Endothelial cell (in vitro differentiated cells): ENCODE data around the gene OR4D10. TPM values are rescaled to one million over a fixed set of nuclear protein-coding genes. Genes with fewer than 3 reads are reported as not detected.

Experiments
- DNase-seq: peaks from one replicate; pipeline ENCODE4 v3.0.0; 2021; ENCODE audit warnings: low spot score
- H3K27ac Mint-ChIP-seq: one replicate; pipeline ENCODE4 v1.8.0; 2021; ENCODE audit warnings: mixed read lengths, inconsistent platforms; ENCODE audit not compliant: unreplicated experiment
- H3K27me3 Mint-ChIP-seq: one replicate; pipeline ENCODE4 v1.8.0; 2021; ENCODE audit warnings: mild to moderate bottlenecking, moderate library complexity, mixed read lengths, inconsistent platforms; ENCODE audit not compliant: unreplicated experiment
- H3K36me3 Mint-ChIP-seq: one replicate; pipeline ENCODE4 v1.8.0; 2021; ENCODE audit warnings: mild to moderate bottlenecking, low read depth, mixed read lengths, inconsistent platforms; ENCODE audit not compliant: unreplicated experiment
- H3K4me1 Mint-ChIP-seq: one replicate; pipeline ENCODE4 v1.8.0; 2021; ENCODE audit warnings: mild to moderate bottlenecking, mixed read lengths, inconsistent platforms; ENCODE audit not compliant: unreplicated experiment
- H3K4me3 Mint-ChIP-seq: one replicate; pipeline ENCODE4 v1.8.0; 2021; ENCODE audit warnings: mild to moderate bottlenecking, mixed read lengths, inconsistent platforms; ENCODE audit not compliant: unreplicated experiment
- H3K9me3 Mint-ChIP-seq: one replicate; pipeline ENCODE4 v1.8.0; 2021; ENCODE audit warnings: mixed read lengths, inconsistent platforms; ENCODE audit not compliant: unreplicated experiment
- total RNA-seq: library from RNA; stranded (reverse); fragmentation: NEBNext Ultra II Directional; extraction: Animal tissue kit (Norgen Biotek cat#: 25700); gene quantifications from one replicate; pipeline ENCODE4 v1.2.1, GENCODE V29; 2021; ENCODE audit not compliant: unreplicated experiment
- TF ChIP-seq, protein P1 (sequence below): fragments of 200-600 bp; sonication (generic); IDR thresholded peaks from one replicate; pipeline ENCODE4 v1.5.0; 2021; ENCODE audit warnings: antibody characterized with exemption; ENCODE audit not compliant: unreplicated experiment

The OR4D10 gene
- total RNA-seq, 1 donor from 2014 or later: not detected

DNA sequence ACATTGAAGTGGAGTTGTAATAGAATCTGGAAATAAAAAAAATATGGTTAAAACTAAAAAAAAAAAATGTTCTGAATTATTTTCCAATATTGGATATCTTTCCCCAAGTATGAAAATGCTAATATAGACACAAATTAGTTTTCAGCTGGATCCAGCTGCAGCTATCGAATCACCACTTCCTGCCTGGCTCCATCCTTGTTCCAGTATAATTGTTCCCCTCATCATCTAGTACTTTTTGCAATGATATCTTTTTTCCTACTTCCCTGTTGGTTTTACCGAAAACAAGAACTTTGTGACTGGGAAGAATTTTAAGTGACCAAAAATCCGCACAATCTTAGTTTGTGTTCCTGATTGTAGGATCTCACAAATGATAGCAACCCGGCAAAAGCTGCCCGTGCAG, 47.6 kb downstream of the OR4D10 start:
- Mint-ChIP-seq H3K9me3 (no peaks in the 10 kb centered on the region), H3K36me3 (no peaks in the 10 kb centered on the region), H3K27me3 (no peaks in the 10 kb centered on the region), H3K4me1 (peaks cover 11% of the 10 kb centered on the region), H3K27ac (no peak overlapping the region), H3K4me3 (no peak overlapping the region)
- TF ChIP-seq, protein P1, sequence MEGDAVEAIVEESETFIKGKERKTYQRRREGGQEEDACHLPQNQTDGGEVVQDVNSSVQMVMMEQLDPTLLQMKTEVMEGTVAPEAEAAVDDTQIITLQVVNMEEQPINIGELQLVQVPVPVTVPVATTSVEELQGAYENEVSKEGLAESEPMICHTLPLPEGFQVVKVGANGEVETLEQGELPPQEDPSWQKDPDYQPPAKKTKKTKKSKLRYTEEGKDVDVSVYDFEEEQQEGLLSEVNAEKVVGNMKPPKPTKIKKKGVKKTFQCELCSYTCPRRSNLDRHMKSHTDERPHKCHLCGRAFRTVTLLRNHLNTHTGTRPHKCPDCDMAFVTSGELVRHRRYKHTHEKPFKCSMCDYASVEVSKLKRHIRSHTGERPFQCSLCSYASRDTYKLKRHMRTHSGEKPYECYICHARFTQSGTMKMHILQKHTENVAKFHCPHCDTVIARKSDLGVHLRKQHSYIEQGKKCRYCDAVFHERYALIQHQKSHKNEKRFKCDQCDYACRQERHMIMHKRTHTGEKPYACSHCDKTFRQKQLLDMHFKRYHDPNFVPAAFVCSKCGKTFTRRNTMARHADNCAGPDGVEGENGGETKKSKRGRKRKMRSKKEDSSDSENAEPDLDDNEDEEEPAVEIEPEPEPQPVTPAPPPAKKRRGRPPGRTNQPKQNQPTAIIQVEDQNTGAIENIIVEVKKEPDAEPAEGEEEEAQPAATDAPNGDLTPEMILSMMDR: no peak
- DNase-seq: no peak

DNA sequence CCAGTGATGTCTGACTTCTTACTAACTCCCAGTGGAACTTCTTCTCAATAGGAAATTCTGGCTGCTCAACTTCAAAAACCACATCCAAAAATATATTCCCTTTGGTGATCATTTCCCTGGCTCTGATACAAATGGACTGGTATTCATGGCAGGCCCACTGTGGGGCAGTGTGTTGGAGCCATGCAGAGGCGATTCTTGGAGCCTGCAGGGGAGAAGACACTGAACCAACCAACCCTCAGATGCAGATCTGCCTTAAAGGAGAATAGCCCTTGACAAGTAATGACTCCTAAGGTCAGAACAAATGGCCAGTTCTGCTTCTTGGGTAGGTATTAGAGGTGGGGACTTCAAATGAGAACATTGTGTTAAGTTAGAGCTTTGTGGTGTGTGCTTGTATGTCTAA, 50.4 kb downstream of the OR4D10 start:
- TF ChIP-seq, protein P1: no peak
- peaks cover 11% of the 10 kb centered on the region for H3K4me1 Mint-ChIP-seq
- no peak overlapping the region for H3K4me3 Mint-ChIP-seq
- DNase-seq: no peak
- H3K27me3 Mint-ChIP-seq: no peaks in the 10 kb centered on the region
- no peaks in the 10 kb centered on the region for H3K36me3 Mint-ChIP-seq
- H3K27ac Mint-ChIP-seq: no peak overlapping the region
- no peaks in the 10 kb centered on the region for H3K9me3 Mint-ChIP-seq

DNA sequence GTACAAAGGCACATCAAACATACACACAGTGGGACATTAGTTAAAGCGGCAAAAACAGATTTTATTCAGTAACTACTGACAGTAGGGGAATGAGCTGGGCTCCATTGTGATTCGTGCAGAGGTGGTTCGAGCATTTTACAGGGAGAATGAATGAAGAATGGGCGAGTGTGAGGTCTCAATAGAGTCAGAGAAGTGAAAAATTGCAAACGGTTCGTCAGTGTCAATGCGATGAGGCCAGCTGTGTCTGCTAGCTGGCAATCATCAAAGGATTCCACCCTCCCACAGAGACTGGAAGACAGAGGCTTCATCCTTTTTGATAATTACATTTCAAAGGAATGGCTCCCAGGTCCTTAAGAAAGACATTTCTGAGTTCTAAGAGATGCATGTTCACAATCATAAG, 55.6 kb downstream of the OR4D10 start:
- TF ChIP-seq, protein P1: no peak
- Mint-ChIP-seq H3K4me1 (no peaks in the 10 kb centered on the region), H3K27ac (no peak overlapping the region), H3K36me3 (no peaks in the 10 kb centered on the region), H3K9me3 (no peaks in the 10 kb centered on the region), H3K27me3 (no peaks in the 10 kb centered on the region), H3K4me3 (no peak overlapping the region)
- no peak for DNase-seq

Other genes with a start within 250 kb of the OR4D10 start
- gene OR5AN1, start 114.4 kb upstream of the OR4D10 start, total RNA-seq: not detected
- not detected for gene OR5A2, start 46.9 kb upstream of the OR4D10 start, total RNA-seq
- gene OR5A1, start 36.8 kb upstream of the OR4D10 start, total RNA-seq: not detected
- not detected for gene OR4D6, start 16.4 kb upstream of the OR4D10 start, total RNA-seq
- gene OR4D11, start 30.3 kb downstream of the OR4D10 start, total RNA-seq: not detected
- not detected for gene OR4D9, start 38.2 kb downstream of the OR4D10 start, total RNA-seq
- gene OSBP, start 142.5 kb downstream of the OR4D10 start, total RNA-seq: 39.5 TPM
- gene PATL1, start 195.7 kb downstream of the OR4D10 start, total RNA-seq: 36.1 TPM
- not detected for gene OR10V1, start 240.5 kb downstream of the OR4D10 start, total RNA-seq